HepG2 (cell line): Measurements from ENCODE around the gene BACH2. TPM values are rescaled to one million over a fixed set of nuclear protein-coding genes. Genes with fewer than 3 reads are reported as not detected.

Experiments
- ATAC-seq: fragments of 200-7000 bp; cut with Tn5 transposase; 3 replicates; pipeline ENCODE4 v1.9.1; 2020; ENCODE audit warnings: mild to moderate bottlenecking, moderate library complexity
- BruUV-seq: library from RNA; stranded (reverse); fragments of 400-500 nt; replicated peaks from 2 replicates; lab custom pipeline; 2021; lab: Mats Ljungman, UMichigan
- CTCF ChIA-PET: fragments of 300-600 bp; formaldehyde crosslinking; extraction: SDS; loops from one replicate; lab custom pipeline; 2021; ENCODE audit warnings: low total read pairs, inconsistent platforms, low intra/inter-chr PET ratio; lab: Yijun Ruan, JAX
- POLR2A ChIA-PET: fragments of 350-600 bp; sonication (Branson Sonifier 250); formaldehyde crosslinking; loops from one replicate; lab custom pipeline; 2020; ENCODE audit warnings: antibody characterized with exemption, inconsistent platforms; lab: Yijun Ruan, JAX
- DNase-seq: peaks from one replicate; pipeline ENCODE4 v3.0.0-alpha.2; 2015; ENCODE audit warnings: low spot score
- FAIRE-seq: peaks from 3 replicates; lab custom pipeline; 2011; peaks lifted over from hg19 to GRCh38; lab: Jason Lieb, UNC
- H2AFZ ChIP-seq: one replicate; pipeline ENCODE4 v1.6.1; 2011; ENCODE audit warnings: low read length, inconsistent platforms
- H3K27ac ChIP-seq: fragments of 300-600 bp; 3 replicates; pipeline ENCODE4 v1.8.0; 2011; ENCODE audit warnings: mixed run types, mild to moderate bottlenecking, mixed read lengths, low read length, inconsistent platforms; ENCODE audit not compliant: insufficient read depth; ENCODE audit errors: extremely low read length
- H3K27me3 ChIP-seq, 2 experiments: fragments of 200-600 bp in 1 of 2; 2 replicates in 1 of 2; 3 replicates in 1 of 2; pipeline versions ENCODE4 v1.6.0 to v1.8.0; 2011; ENCODE audit warnings: low read length in 2 of 2, mild to moderate bottlenecking in 2 of 2, moderate library complexity in 2 of 2, inconsistent platforms in 1 of 2; ENCODE audit not compliant: insufficient read depth in 2 of 2, control insufficient read depth in 1 of 2
- H3K36me3 ChIP-seq, 2 experiments: fragments of 200-600 bp in 1 of 2; replicated peaks in 1 of 2; 2 replicates in 1 of 2; 3 replicates in 1 of 2; pipeline versions ENCODE4 v1.5.1 to v1.8.0; 2011; ENCODE audit warnings: low read length in 2 of 2, inconsistent platforms in 1 of 2; ENCODE audit not compliant: insufficient read depth in 2 of 2, control insufficient read depth in 1 of 2
- H3K4me1 ChIP-seq: 2 replicates; pipeline ENCODE4 v1.5.1; 2012; ENCODE audit warnings: low read length, inconsistent platforms; ENCODE audit not compliant: insufficient read depth
- H3K4me2 ChIP-seq: 2 replicates; pipeline ENCODE4 v1.6.0; 2011; ENCODE audit warnings: low read depth, low read length, inconsistent platforms
- H3K4me3 ChIP-seq, 3 experiments: fragments of 200-600 bp in 1 of 3; sonication (generic), shearing (Covaris generic) in 1 of 3; replicated peaks in 1 of 3; 2 replicates each; pipeline ENCODE4 v1.5.1; 2011 to 2016; ENCODE audit warnings: low read length in 3 of 3, inconsistent platforms in 2 of 3, low read depth in 2 of 3, mild to moderate bottlenecking in 2 of 3, control low read depth in 1 of 3, mixed read lengths in 1 of 3; ENCODE audit not compliant: insufficient read depth in 1 of 3
- H3K79me2 ChIP-seq: one replicate; pipeline ENCODE4 v1.6.1; 2011; ENCODE audit warnings: low read length, inconsistent platforms; ENCODE audit not compliant: insufficient read depth
- H3K9ac ChIP-seq: 2 replicates; pipeline ENCODE4 v1.6.0; 2011; ENCODE audit warnings: mild to moderate bottlenecking, low read depth, low read length, inconsistent platforms; ENCODE audit not compliant: insufficient read depth
- H3K9me3 ChIP-seq: 2 replicates; pipeline ENCODE4 v1.5.1; 2012; ENCODE audit warnings: mild to moderate bottlenecking, low read length
- H4K20me1 ChIP-seq: 2 replicates; pipeline ENCODE4 v1.6.0; 2011; ENCODE audit warnings: inconsistent platforms, mild to moderate bottlenecking, low read length, moderate library complexity; ENCODE audit not compliant: insufficient read depth
- CC2D1A ChIP-seq: sonication (generic); formaldehyde crosslinking; IDR thresholded peaks from 2 replicates; pipeline ENCODE4 v1.8.1; 2023; ENCODE audit warnings: mild to moderate bottlenecking, missing genetic modification reagents
- DNMT3B ChIP-seq: conservative IDR thresholded peaks from 2 replicates; pipeline ENCODE4 v1.6.1; 2016; ENCODE audit warnings: missing biosample characterization, control low read depth
- ELF4 ChIP-seq: sonication (generic); formaldehyde crosslinking; IDR thresholded peaks from 2 replicates; pipeline ENCODE4 v1.5.0; 2020; ENCODE audit warnings: missing genetic modification reagents, mild to moderate bottlenecking, moderate library complexity, borderline replicate concordance
- ERF ChIP-seq: IDR thresholded peaks from 2 replicates; pipeline ENCODE4 v1.6.1; 2018; ENCODE audit warnings: missing biosample characterization, missing genetic modification reagents
- FOSL1 ChIP-seq: sonication (generic); formaldehyde crosslinking; IDR thresholded peaks from 2 replicates; pipeline ENCODE4 v1.9.0; 2021; ENCODE audit warnings: missing genetic modification reagents, borderline replicate concordance
- HOXA5 ChIP-seq: sonication (generic); formaldehyde crosslinking; IDR thresholded peaks from 2 replicates; pipeline ENCODE4 v1.4.0; 2020; ENCODE audit warnings: missing genetic modification reagents
- NFE2 ChIP-seq: sonication (generic); formaldehyde crosslinking; IDR thresholded peaks from 2 replicates; pipeline ENCODE4 v1.4.0; 2020; ENCODE audit warnings: missing genetic modification reagents
- POLR2AphosphoS5 ChIP-seq: IDR thresholded peaks from 2 replicates; pipeline ENCODE4 v1.6.1; 2012; ENCODE audit warnings: low read depth, low read length
- RFX5 ChIP-seq: IDR thresholded peaks from 2 replicates; pipeline ENCODE4 v1.6.1; 2011; ENCODE audit warnings: low read depth, low read length, improper control_type of control experiment
- TARDBP ChIP-seq: sonication (generic); formaldehyde crosslinking; IDR thresholded peaks from 2 replicates; pipeline ENCODE4 v1.8.0; 2022; ENCODE audit warnings: mild to moderate bottlenecking, missing genetic modification reagents
- ZBTB20 ChIP-seq: sonication (generic); formaldehyde crosslinking; IDR thresholded peaks from 2 replicates; pipeline ENCODE4 v1.8.1; 2023; ENCODE audit warnings: missing genetic modification reagents, low read depth, mild to moderate bottlenecking, borderline replicate concordance
- ZNF282 ChIP-seq: fragments of 450-650 bp; IDR thresholded peaks from 2 replicates; pipeline ENCODE4 v1.6.1; 2018; ENCODE audit not compliant: partially characterized antibody
- ZNF367 ChIP-seq: sonication (generic); formaldehyde crosslinking; IDR thresholded peaks from 2 replicates; pipeline ENCODE4 v1.4.0; 2020; ENCODE audit warnings: missing genetic modification reagents, borderline replicate concordance
- ZNF660 ChIP-seq: sonication (generic); formaldehyde crosslinking; IDR thresholded peaks from 2 replicates; pipeline ENCODE4 v1.5.1; 2020; ENCODE audit warnings: mild to moderate bottlenecking, low read depth, missing genetic modification reagents, borderline replicate concordance
- ZNF776 ChIP-seq: sonication (generic); formaldehyde crosslinking; IDR thresholded peaks from 2 replicates; pipeline ENCODE4 v1.4.0; 2020; ENCODE audit warnings: mild to moderate bottlenecking, missing genetic modification reagents
- ZNF780A ChIP-seq: sonication (generic); formaldehyde crosslinking; IDR thresholded peaks from 2 replicates; pipeline ENCODE4 v1.8.0; 2022; ENCODE audit warnings: mild to moderate bottlenecking, missing genetic modification reagents, moderate library complexity
- ZNF83 ChIP-seq: sonication (generic); formaldehyde crosslinking; IDR thresholded peaks from 2 replicates; pipeline ENCODE4 v1.4.0; 2020; ENCODE audit warnings: missing genetic modification reagents, mild to moderate bottlenecking, borderline replicate concordance
- WGBS: methylation state at CpG from one replicate; pipeline ENCODE4 v1.1.6; 2017; ENCODE audit warnings: low lambda C conversion rate; 5-methylcytosine and 5-hydroxymethylcytosine counted together
- in situ Hi-C: cut with HindIII; loops from 2 replicates; pipeline ENCODE4 v1.10.0; 2017; ENCODE audit warnings: low pct_unique_long_range_greater_than_20kb; ENCODE audit not compliant: extremely low pct_ligation_motif_present
- intact Hi-C: fragments of 100-400 bp; cut with micrococcal nuclease; formaldehyde crosslinking; loops from one replicate; pipeline ENCODE4 v1.10.0; 2022; ENCODE audit not compliant: unreplicated experiment
- polyA plus RNA-seq, 8 experiments: library from polyadenylated mRNA; depleted of rRNA in 3 of 8; stranded (reverse) in 7 of 8; unstranded in 1 of 8; fragments of >200 nt; fragmentation: Illumina TruSeq in 4 of 8; extraction: Trizol in 4 of 8; gene quantifications; 2 replicates each; pipeline versions ENCODE4 v1.2.1 to v1.2.3, GENCODE V29; 2011 to 2016; ENCODE audit warnings: low read depth in 4 of 8, missing spikeins in 1 of 8, mixed read lengths in 1 of 8; ENCODE audit not compliant: insufficient read depth in 1 of 8
- total RNA-seq, 5 experiments: library from RNA; depleted of rRNA; stranded (reverse); fragments of >200 nt; fragmentation: Illumina TruSeq; extraction: Trizol; gene quantifications; 2 replicates each; pipeline ENCODE4 v1.2.3, GENCODE V29; 2016; ENCODE audit warnings: low read depth in 1 of 5
- TF ChIP-seq, protein P1 (sequence below): sonication (generic); formaldehyde crosslinking; IDR thresholded peaks from 2 replicates; pipeline ENCODE4 v1.4.0; 2020; ENCODE audit warnings: mild to moderate bottlenecking, missing genetic modification reagents

Gene BACH2
- total and polyA plus RNA-seq, 2 of the 13 experiments (the other 11 are each of a cell fraction or from before 2014, with no cell fraction given) = 0.01 TPM; not detected in 1

DNA sequence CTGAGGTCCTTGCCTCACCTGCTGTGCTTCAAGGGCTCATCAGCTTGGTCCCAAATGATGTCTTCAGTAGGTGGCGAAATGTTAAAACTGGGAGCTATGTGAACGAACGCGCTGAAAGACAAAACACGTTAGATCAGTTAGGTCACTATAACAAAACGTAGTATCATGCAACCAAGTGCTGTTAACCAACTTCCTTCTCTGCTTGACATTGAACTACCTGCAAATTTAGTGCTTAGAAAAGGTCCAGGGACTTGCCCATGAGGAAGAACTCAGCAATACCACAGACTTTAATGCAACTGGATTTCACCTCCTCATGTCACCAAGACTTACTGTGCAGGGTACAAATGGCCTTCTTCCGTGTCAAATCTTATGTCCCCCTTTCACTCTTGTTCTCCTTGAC is 24.8 kb downstream of the BACH2 start:
- BruUV-seq = no TSS peak
- Histone ChIP-seq H3K4me1 (no peaks in the 10 kb centered on the region), H3K4me3 (no peak overlapping the region), H4K20me1 (no peaks in the 10 kb centered on the region), H3K9ac (no peak overlapping the region), H3K9me3 (no peaks in the 10 kb centered on the region), H3K4me2 (no peak overlapping the region), H3K36me3 (no peaks in the 10 kb centered on the region), H2AFZ (no peak overlapping the region), H3K79me2 (no peaks in the 10 kb centered on the region), H3K27me3 (no peaks in the 10 kb centered on the region), H3K27ac (no peak overlapping the region)
- intact Hi-C loops (no loop called here), in situ Hi-C loops (no loop called here)
- TF ChIP-seq ZNF83 (CRISPR knock-in tag) = no peak
- TF ChIP-seq FOSL1 (CRISPR knock-in tag) = no peak
- TF ChIP-seq, protein P1, sequence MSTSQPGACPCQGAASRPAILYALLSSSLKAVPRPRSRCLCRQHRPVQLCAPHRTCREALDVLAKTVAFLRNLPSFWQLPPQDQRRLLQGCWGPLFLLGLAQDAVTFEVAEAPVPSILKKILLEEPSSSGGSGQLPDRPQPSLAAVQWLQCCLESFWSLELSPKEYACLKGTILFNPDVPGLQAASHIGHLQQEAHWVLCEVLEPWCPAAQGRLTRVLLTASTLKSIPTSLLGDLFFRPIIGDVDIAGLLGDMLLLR (CRISPR knock-in tag) = no peak
- TF ChIP-seq NFE2 (CRISPR knock-in tag) = no peak
- TF ChIP-seq HOXA5 = no peak
- no peak for TF ChIP-seq ZNF282
- TF ChIP-seq ZNF776 (CRISPR knock-in tag) = no peak
- no peak for TF ChIP-seq RFX5
- TF ChIP-seq ELF4 (CRISPR knock-in tag) = no peak
- ATAC-seq (no peak), DNase-seq (no peak), FAIRE-seq (no peak)
- CTCF ChIA-PET = no interaction called here
- POLR2A ChIA-PET = interaction anchor here (0.7 kb wide), 1 partner anchor 411 kb away, joined by 3 read pairs; no protein-coding TSS in a partner anchor
- 33% methylated on average over 7 of the region's 7 CpGs for WGBS

DNA sequence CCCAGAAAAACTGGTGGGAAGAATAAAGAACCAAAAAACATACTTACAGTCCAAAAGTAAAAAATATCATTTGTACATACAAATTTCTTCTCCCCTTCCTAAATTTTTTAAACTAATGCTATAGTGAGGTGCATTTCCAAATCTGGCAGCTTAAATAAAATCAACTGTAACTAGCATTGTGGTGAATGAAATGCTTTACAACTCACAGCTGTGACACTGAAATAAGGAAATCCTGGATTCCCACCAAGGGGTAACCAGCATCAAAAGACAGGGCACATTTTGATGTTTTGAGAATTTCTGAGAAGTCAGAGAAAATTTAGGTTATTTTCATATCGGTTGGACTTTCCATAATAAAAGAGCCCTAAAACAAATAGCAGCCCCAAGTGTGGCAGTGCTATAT is 27.3 kb downstream of the BACH2 start:
- FAIRE-seq = no peak
- H4K20me1 ChIP-seq = no peaks in the 10 kb centered on the region
- H3K27ac ChIP-seq = no peak overlapping the region
- ChIA-PET POLR2A (no interaction called here), CTCF (no interaction called here)
- TF ChIP-seq ZBTB20 (CRISPR knock-in tag) (no peak), ERF (CRISPR knock-in tag) (no peak), CC2D1A (CRISPR knock-in tag) (no peak), POLR2AphosphoS5 (no peak), ZNF780A (no peak), ZNF660 (CRISPR knock-in tag) (no peak), DNMT3B (CRISPR knock-in tag) (no peak), TARDBP (CRISPR knock-in tag) (no peak), ZNF367 (CRISPR knock-in tag) (no peak)
- H3K79me2 ChIP-seq = no peaks in the 10 kb centered on the region
- DNase-seq = no peak
- WGBS = 4% methylated on average over 1 of the region's 1 CpG
- in situ Hi-C loops = no loop called here
- intact Hi-C loops = no loop called here
- no TSS peak for BruUV-seq
- H3K9ac ChIP-seq = no peak overlapping the region
- no peaks in the 10 kb centered on the region for H3K9me3 ChIP-seq
- no peaks in the 10 kb centered on the region; a peak in 1 of 5 replicates for H3K27me3 ChIP-seq
- ATAC-seq = no peak
- no peak overlapping the region for H3K4me3 ChIP-seq
- no peaks in the 10 kb centered on the region for H3K4me1 ChIP-seq
- H3K4me2 ChIP-seq = no peak overlapping the region
- no peaks in the 10 kb centered on the region for H3K36me3 ChIP-seq
- no peak overlapping the region for H2AFZ ChIP-seq
